IPS DF 6.9 (cell line): ENCODE measurements around the gene COL4A4.

Experiments used
- DNase-seq: peaks from one replicate; pipeline ENCODE4 v3.0.0-alpha.2; 2013; ENCODE audit warnings: low read depth, low spot score
- H3K27ac ChIP-seq: one replicate; pipeline ENCODE4 v1.5.1; 2013; ENCODE audit warnings: low read length, control low read depth
- H3K27me3 ChIP-seq: 2 replicates; pipeline ENCODE4 v1.6.1; 2013; ENCODE audit warnings: mild to moderate bottlenecking, low read length; ENCODE audit not compliant: control insufficient read depth, insufficient read depth
- H3K36me3 ChIP-seq: 2 replicates; pipeline ENCODE4 v1.6.1; 2013; ENCODE audit warnings: low read length; ENCODE audit not compliant: control insufficient read depth, insufficient read depth
- H3K4me1 ChIP-seq: 2 replicates; pipeline ENCODE4 v1.6.1; 2013; ENCODE audit warnings: low read length; ENCODE audit not compliant: control insufficient read depth, insufficient read depth
- H3K4me3 ChIP-seq: 2 replicates; pipeline ENCODE4 v1.5.1; 2013; ENCODE audit warnings: mild to moderate bottlenecking, low read length
- H3K9me3 ChIP-seq: 2 replicates; pipeline ENCODE4 v1.6.1; 2013; ENCODE audit warnings: low read length, inconsistent platforms; ENCODE audit not compliant: control insufficient read depth, insufficient read depth
- WGBS: extraction: QIAGEN DNeasy Blood & Tissue Kit; methylation state at CpG from one replicate; pipeline ENCODE4 v1.1.7; 2013; ENCODE audit warnings: mixed read lengths, missing lambda C conversion rate; ENCODE audit not compliant: insufficient read length, insufficient coverage; 5-methylcytosine and 5-hydroxymethylcytosine counted together

The COL4A4 gene

GRCh38 chr2:227146456-227146855, 17.5 kb downstream of the COL4A4 start:
- Histone ChIP-seq H3K9me3 (no peaks in the 10 kb centered on the region), H3K36me3 (no peaks in the 10 kb centered on the region), H3K4me1 (no peaks in the 10 kb centered on the region), H3K27me3 (no peaks in the 10 kb centered on the region), H3K4me3 (no peak overlapping the region), H3K27ac (no peak overlapping the region)
- WGBS = no CpG with 5 or more reads among the region's 6 CpGs
- no peak for DNase-seq

GRCh38 chr2:227143895-227144294, 20.1 kb downstream of the COL4A4 start:
- no peaks in the 10 kb centered on the region for H3K9me3 ChIP-seq
- no peak for DNase-seq
- H3K27me3 ChIP-seq = no peaks in the 10 kb centered on the region
- no peak overlapping the region for H3K4me3 ChIP-seq
- H3K27ac ChIP-seq = no peak overlapping the region
- no CpG with 5 or more reads among the region's 1 CpG for WGBS
- no peaks in the 10 kb centered on the region for H3K36me3 ChIP-seq
- no peaks in the 10 kb centered on the region for H3K4me1 ChIP-seq

GRCh38 chr2:227141301-227141700, 22.7 kb downstream of the COL4A4 start:
- no peak overlapping the region for H3K27ac ChIP-seq
- no peaks in the 10 kb centered on the region for H3K4me1 ChIP-seq
- no peak for DNase-seq
- no peaks in the 10 kb centered on the region for H3K9me3 ChIP-seq
- no peaks in the 10 kb centered on the region for H3K36me3 ChIP-seq
- H3K27me3 ChIP-seq = no peaks in the 10 kb centered on the region
- 100% methylated on average over 2 of the region's 4 CpGs for WGBS
- H3K4me3 ChIP-seq = no peak overlapping the region

- Histone ChIP-seq H3K4me1 (no peaks in the 10 kb centered on the region), H3K36me3 (no peaks in the 10 kb centered on the region), H3K4me3 (no peak overlapping the region), H3K27ac (no peak overlapping the region), H3K9me3 (no peaks in the 10 kb centered on the region), H3K27me3 (no peaks in the 10 kb centered on the region)
- no CpG with 5 or more reads among the region's 5 CpGs for WGBS
- DNase-seq = no peak
These were observed 29.4 kb downstream of the COL4A4 start for GRCh38 chr2:227134591-227134990.

- no peak for DNase-seq
- no peak overlapping the region for H3K4me3 ChIP-seq
- no peak overlapping the region for H3K27ac ChIP-seq
- no peaks in the 10 kb centered on the region for H3K4me1 ChIP-seq
- no peaks in the 10 kb centered on the region for H3K9me3 ChIP-seq
- WGBS = no CpG with 5 or more reads among the region's 4 CpGs
- no peaks in the 10 kb centered on the region for H3K36me3 ChIP-seq
- no peaks in the 10 kb centered on the region for H3K27me3 ChIP-seq
These were observed 31.0 kb downstream of the COL4A4 start for GRCh38 chr2:227132986-227133385.

- no peak overlapping the region for H3K27ac ChIP-seq
- no peaks in the 10 kb centered on the region for H3K27me3 ChIP-seq
- no peak for DNase-seq
- no peaks in the 10 kb centered on the region for H3K9me3 ChIP-seq
- no peaks in the 10 kb centered on the region for H3K36me3 ChIP-seq
- no peak overlapping the region for H3K4me3 ChIP-seq
- no peaks in the 10 kb centered on the region for H3K4me1 ChIP-seq
- 100% methylated on average over 1 of the region's 8 CpGs for WGBS
These were observed 33.4 kb downstream of the COL4A4 start for GRCh38 chr2:227130636-227131035.

- Histone ChIP-seq H3K27me3 (no peaks in the 10 kb centered on the region), H3K9me3 (no peaks in the 10 kb centered on the region), H3K4me1 (no peaks in the 10 kb centered on the region), H3K36me3 (no peaks in the 10 kb centered on the region), H3K27ac (no peak overlapping the region), H3K4me3 (no peak overlapping the region)
- DNase-seq = no peak
- WGBS = no CpG with 5 or more reads among the region's 8 CpGs
These were observed 36.8 kb downstream of the COL4A4 start for GRCh38 chr2:227127201-227127600.

- Histone ChIP-seq H3K4me3 (no peak overlapping the region), H3K36me3 (no peaks in the 10 kb centered on the region), H3K27me3 (no peaks in the 10 kb centered on the region), H3K9me3 (no peaks in the 10 kb centered on the region), H3K27ac (no peak overlapping the region), H3K4me1 (no peaks in the 10 kb centered on the region)
- WGBS = no CpG with 5 or more reads among the region's 5 CpGs
- DNase-seq = no peak
These were observed 38.5 kb downstream of the COL4A4 start for GRCh38 chr2:227125506-227125905.

- H3K9me3 ChIP-seq = no peaks in the 10 kb centered on the region
- no peaks in the 10 kb centered on the region for H3K4me1 ChIP-seq
- H3K27ac ChIP-seq = no peak overlapping the region
- no CpG with 5 or more reads among the region's 2 CpGs for WGBS
- no peaks in the 10 kb centered on the region for H3K36me3 ChIP-seq
- no peak overlapping the region for H3K4me3 ChIP-seq
- DNase-seq = no peak
- H3K27me3 ChIP-seq = no peaks in the 10 kb centered on the region
These were observed 39.2 kb downstream of the COL4A4 start for GRCh38 chr2:227124811-227125210.

- WGBS = no CpG with 5 or more reads among the region's 4 CpGs
These were observed 40.3 kb downstream of the COL4A4 start for GRCh38 chr2:227123697-227124096.

GRCh38 chr2:227118353-227118752, 45.7 kb downstream of the COL4A4 start:
- Histone ChIP-seq H3K27me3 (no peaks in the 10 kb centered on the region), H3K36me3 (no peaks in the 10 kb centered on the region), H3K27ac (no peak overlapping the region), H3K4me3 (no peak overlapping the region), H3K9me3 (no peaks in the 10 kb centered on the region; the same call in 1 of the 2 replicates), H3K4me1 (no peaks in the 10 kb centered on the region)
- no peak for DNase-seq

More at GRCh38 chr2:227123697-227124096, 40.3 kb downstream of the COL4A4 start:
- Histone ChIP-seq H3K27ac (no peak overlapping the region), H3K36me3 (no peaks in the 10 kb centered on the region), H3K4me1 (no peaks in the 10 kb centered on the region), H3K9me3 (no peaks in the 10 kb centered on the region), H3K27me3 (no peaks in the 10 kb centered on the region), H3K4me3 (no peak overlapping the region)
- DNase-seq = no peak
